LNCAP (cell line): Measurements from ENCODE around the gene INTS3.

Source experiments
- CTCF ChIP-seq: fragments of 450-650 bp; IDR thresholded peaks from 2 replicates; pipeline ENCODE4 v1.5.1; 2017; ENCODE audit warnings: mild to moderate bottlenecking

INTS3 gene

GRCh38 chr1:153801786-153802697 is 74.2 kb downstream of the INTS3 start:
- no peak for TF ChIP-seq CTCF

- no peak for TF ChIP-seq CTCF
Measured at GRCh38 chr1:153803470-153804056, 75.7 kb downstream of the INTS3 start.

GRCh38 chr1:153804112-153804511 is 76.3 kb downstream of the INTS3 start:
- TF ChIP-seq CTCF, result no peak

GRCh38 chr1:153805042-153805745 is 77.3 kb downstream of the INTS3 start:
- no peak for TF ChIP-seq CTCF

GRCh38 chr1:153805886-153806719 is 78.3 kb downstream of the INTS3 start:
- no peak for TF ChIP-seq CTCF

GRCh38 chr1:153816283-153816889 is 88.5 kb downstream of the INTS3 start:
- no peak for TF ChIP-seq CTCF
